Endodermal cell (in vitro differentiated cells): ENCODE results near the gene LINC01488. TPM values are rescaled to one million over a fixed set of nuclear protein-coding genes. Genes with fewer than 3 reads are reported as not detected.
A peak's percentile ranks its signal among the peaks of the same experiment; 100 is the strongest.

Experiments
- DNase-seq: peaks from one replicate; pipeline ENCODE4 v3.0.0-alpha.2; 2017
- H3K27ac ChIP-seq: 2 replicates; pipeline ENCODE4 v1.5.1; 2013; ENCODE audit warnings: mild to moderate bottlenecking, low read depth, low read length, moderate library complexity
- H3K27me3 ChIP-seq: 2 replicates; pipeline ENCODE4 v1.6.1; 2013; ENCODE audit warnings: mild to moderate bottlenecking, low read length, moderate library complexity; ENCODE audit not compliant: insufficient read depth, control insufficient read depth, poor library complexity, severe bottlenecking
- H3K36me3 ChIP-seq: 2 replicates; pipeline ENCODE4 v1.7.0; 2013; ENCODE audit warnings: mild to moderate bottlenecking, low read length, moderate library complexity; ENCODE audit not compliant: control insufficient read depth, insufficient read depth
- H3K4me1 ChIP-seq: one replicate; pipeline ENCODE4 v1.7.0; 2013; ENCODE audit warnings: low read length; ENCODE audit not compliant: control insufficient read depth, insufficient read depth
- H3K4me3 ChIP-seq: 2 replicates; pipeline ENCODE4 v1.5.1; 2013; ENCODE audit warnings: mild to moderate bottlenecking, low read length, moderate library complexity
- H3K9ac ChIP-seq: 2 replicates; pipeline ENCODE4 v1.6.1; 2013; ENCODE audit warnings: mild to moderate bottlenecking, low read length, moderate library complexity; ENCODE audit not compliant: poor library complexity, severe bottlenecking; ENCODE audit errors: extremely low read depth
- H3K9me3 ChIP-seq: 2 replicates; pipeline ENCODE4 v1.6.1; 2013; ENCODE audit warnings: mild to moderate bottlenecking, low read length, moderate library complexity; ENCODE audit not compliant: control insufficient read depth
- H3K27ac Mint-ChIP-seq: 2 replicates; pipeline ENCODE4 v1.8.0; 2020; ENCODE audit warnings: mixed read lengths
- H3K27me3 Mint-ChIP-seq: 2 replicates; pipeline ENCODE4 v1.8.0; 2021; ENCODE audit warnings: mild to moderate bottlenecking, mixed read lengths; ENCODE audit not compliant: insufficient read depth
- H3K36me3 Mint-ChIP-seq: 2 replicates; pipeline ENCODE4 v1.8.0; 2020; ENCODE audit warnings: low read depth, mixed read lengths
- H3K4me1 Mint-ChIP-seq: 2 replicates; pipeline ENCODE4 v1.8.0; 2020; ENCODE audit warnings: mixed read lengths
- H3K4me3 Mint-ChIP-seq: 2 replicates; pipeline ENCODE4 v1.8.0; 2020; ENCODE audit warnings: mild to moderate bottlenecking, moderate library complexity, mixed read lengths
- H3K9me3 Mint-ChIP-seq: 2 replicates; pipeline ENCODE4 v1.8.0; 2020; ENCODE audit warnings: mild to moderate bottlenecking, mixed read lengths
- WGBS, 2 experiments: methylation state at CpG; one replicate each; pipeline versions ENCODE4 v1.1.5 to v1.1.7; 2013; ENCODE audit warnings: missing lambda C conversion rate in 2 of 2, mixed read lengths in 1 of 2; ENCODE audit not compliant: insufficient coverage in 1 of 2, insufficient read length in 1 of 2; 5-methylcytosine and 5-hydroxymethylcytosine counted together
- total RNA-seq, 2 donors: library from RNA; stranded (reverse); fragmentation: NEBNext Ultra II Directional in 1 of 2; extraction: Animal tissue kit (Norgen Biotek cat#: 25700) in 1 of 2; gene quantifications; 2 replicates in 1 of 2; 3 replicates in 1 of 2; pipeline ENCODE4 v1.2.1, GENCODE V29; 2021
- TF ChIP-seq, protein P1 (sequence below): fragments of 200-600 bp; sonication (generic); conservative IDR thresholded peaks from 2 replicates; pipeline ENCODE4 v1.5.0; 2021; ENCODE audit warnings: antibody characterized with exemption, mild to moderate bottlenecking

Gene LINC01488
- total RNA-seq, 2 donors from 2014 or later: not detected

DNA sequence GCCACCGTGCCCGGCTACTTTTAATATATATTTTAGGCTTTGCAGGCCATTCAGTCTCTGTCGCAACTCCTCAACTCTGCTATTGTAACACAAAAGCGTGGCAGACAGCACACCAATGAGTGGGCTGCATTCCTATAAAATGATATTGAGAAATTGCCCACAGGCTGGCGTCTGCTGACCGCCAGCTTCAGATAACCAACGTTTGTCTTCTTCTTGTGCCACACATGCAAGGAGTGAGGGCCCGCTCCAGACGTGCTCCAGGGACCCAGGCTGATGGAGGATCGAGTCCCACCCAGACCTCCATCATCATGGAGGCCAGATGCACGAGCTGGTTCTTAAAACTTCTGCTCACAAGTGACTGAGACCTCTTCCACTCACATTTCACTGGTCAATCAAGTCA is 35.4 kb upstream of the LINC01488 start:
- H3K9me3 ChIP-seq: no peaks in the 10 kb centered on the region
- H3K36me3 Mint-ChIP-seq: no peaks in the 10 kb centered on the region
- peaks cover 21% of the 10 kb centered on the region for H3K4me1 Mint-ChIP-seq
- no peak overlapping the region for H3K4me3 ChIP-seq
- H3K27me3 ChIP-seq: no peaks in the 10 kb centered on the region
- H3K27me3 Mint-ChIP-seq: no peaks in the 10 kb centered on the region
- no peaks in the 10 kb centered on the region for H3K4me1 ChIP-seq
- H3K9ac ChIP-seq: no peak overlapping the region
- H3K9me3 Mint-ChIP-seq: no peaks in the 10 kb centered on the region
- DNase-seq: no peak
- TF ChIP-seq, protein P1, sequence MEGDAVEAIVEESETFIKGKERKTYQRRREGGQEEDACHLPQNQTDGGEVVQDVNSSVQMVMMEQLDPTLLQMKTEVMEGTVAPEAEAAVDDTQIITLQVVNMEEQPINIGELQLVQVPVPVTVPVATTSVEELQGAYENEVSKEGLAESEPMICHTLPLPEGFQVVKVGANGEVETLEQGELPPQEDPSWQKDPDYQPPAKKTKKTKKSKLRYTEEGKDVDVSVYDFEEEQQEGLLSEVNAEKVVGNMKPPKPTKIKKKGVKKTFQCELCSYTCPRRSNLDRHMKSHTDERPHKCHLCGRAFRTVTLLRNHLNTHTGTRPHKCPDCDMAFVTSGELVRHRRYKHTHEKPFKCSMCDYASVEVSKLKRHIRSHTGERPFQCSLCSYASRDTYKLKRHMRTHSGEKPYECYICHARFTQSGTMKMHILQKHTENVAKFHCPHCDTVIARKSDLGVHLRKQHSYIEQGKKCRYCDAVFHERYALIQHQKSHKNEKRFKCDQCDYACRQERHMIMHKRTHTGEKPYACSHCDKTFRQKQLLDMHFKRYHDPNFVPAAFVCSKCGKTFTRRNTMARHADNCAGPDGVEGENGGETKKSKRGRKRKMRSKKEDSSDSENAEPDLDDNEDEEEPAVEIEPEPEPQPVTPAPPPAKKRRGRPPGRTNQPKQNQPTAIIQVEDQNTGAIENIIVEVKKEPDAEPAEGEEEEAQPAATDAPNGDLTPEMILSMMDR: no peak
- WGBS, 2 experiments: 92 to 94% methylated on average over 8 to 11 of the region's 11 CpGs
- no peak overlapping the region for H3K4me3 Mint-ChIP-seq
- H3K36me3 ChIP-seq: no peaks in the 10 kb centered on the region
- H3K27ac Mint-ChIP-seq: no peak overlapping the region
- H3K27ac ChIP-seq: no peak overlapping the region

DNA sequence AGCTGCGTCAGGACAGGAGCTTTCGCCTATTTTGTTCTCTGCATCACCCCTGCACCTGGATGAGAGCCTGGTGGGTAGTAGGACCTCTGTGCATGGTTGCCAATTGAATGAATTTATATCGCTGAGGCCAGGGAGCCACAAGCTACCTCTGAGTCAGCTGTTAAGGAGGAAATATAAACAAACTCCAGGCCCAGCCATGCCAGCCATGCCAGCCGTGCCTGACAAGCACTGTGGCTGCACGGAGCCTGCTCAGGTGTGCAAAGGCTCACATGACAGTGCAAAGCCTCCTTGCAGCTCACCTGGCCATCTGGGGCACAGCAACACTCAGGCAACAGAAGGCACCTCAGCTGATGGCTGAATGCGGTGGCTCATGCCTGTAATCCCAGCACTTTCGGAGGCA is 33.7 kb upstream of the LINC01488 start:
- Mint-ChIP-seq H3K4me1 (peaks cover 12% of the 10 kb centered on the region), H3K36me3 (no peaks in the 10 kb centered on the region)
- WGBS, 2 experiments: 93 to 99% methylated on average over 7 of the region's 7 CpGs

DNA sequence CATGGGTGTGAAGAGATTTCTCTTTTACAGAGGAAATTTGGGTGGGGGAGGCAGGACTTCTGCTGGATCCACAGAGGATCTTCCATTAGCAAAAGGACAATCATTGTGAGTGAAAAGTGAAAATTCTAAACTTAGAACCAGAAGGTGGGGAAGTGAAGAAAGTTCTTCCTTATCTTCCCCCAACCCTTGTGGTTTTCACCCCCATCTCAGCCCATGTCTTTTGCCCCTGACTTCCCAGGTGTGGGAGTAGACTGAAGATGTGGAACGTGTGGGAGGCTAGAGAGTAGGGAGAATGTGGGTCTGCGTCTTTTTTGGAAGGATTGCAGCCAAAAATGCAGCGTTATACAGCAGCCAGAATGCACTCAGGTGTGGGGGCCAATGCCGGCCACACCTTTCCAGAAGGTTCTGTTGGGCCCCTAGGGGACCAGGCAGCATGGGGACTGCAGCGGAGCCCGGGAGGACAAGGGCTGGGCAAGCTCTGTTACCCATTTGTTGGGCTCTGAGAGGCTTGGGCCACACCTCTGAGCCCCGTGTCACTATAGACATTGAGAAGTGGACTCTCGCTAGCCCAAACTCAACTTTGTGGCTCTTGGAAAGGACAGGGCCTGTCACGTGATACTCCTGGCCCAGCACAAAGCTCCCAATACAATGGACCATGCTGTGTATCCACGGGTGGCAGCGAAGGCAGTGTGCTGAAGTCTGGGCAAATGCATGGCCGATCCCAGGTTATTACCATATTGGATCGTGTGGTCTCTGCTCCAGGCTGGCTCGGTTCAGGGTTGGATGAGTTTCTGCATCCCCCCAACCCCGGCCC is 32.8 kb upstream of the LINC01488 start:
- H3K9me3 ChIP-seq: no peaks in the 10 kb centered on the region
- H3K36me3 ChIP-seq: no peaks in the 10 kb centered on the region
- TF ChIP-seq, protein P1: no peak
- no peak overlapping the region for H3K4me3 ChIP-seq
- 87 to 89% methylated on average over 14 to 15 of the region's 15 CpGs for WGBS, 2 experiments
- H3K4me1 Mint-ChIP-seq: peaks cover 11% of the 10 kb centered on the region
- H3K4me3 Mint-ChIP-seq: no peak overlapping the region
- peak overlapping the region; percentile 81 for H3K27ac ChIP-seq
- H3K9me3 Mint-ChIP-seq: no peaks in the 10 kb centered on the region
- no peak overlapping the region for H3K27ac Mint-ChIP-seq
- DNase-seq: no peak
- no peaks in the 10 kb centered on the region for H3K4me1 ChIP-seq
- H3K27me3 Mint-ChIP-seq: no peaks in the 10 kb centered on the region
- no peak overlapping the region for H3K9ac ChIP-seq
- H3K27me3 ChIP-seq: no peaks in the 10 kb centered on the region
- H3K36me3 Mint-ChIP-seq: no peaks in the 10 kb centered on the region

More for the DNA sequence above, 33.7 kb upstream of the LINC01488 start:
- Mint-ChIP-seq H3K9me3 (no peaks in the 10 kb centered on the region), H3K4me3 (no peak overlapping the region), H3K27me3 (no peaks in the 10 kb centered on the region), H3K27ac (no peak overlapping the region)
- Histone ChIP-seq H3K9ac (no peak overlapping the region), H3K4me3 (no peak overlapping the region), H3K4me1 (no peaks in the 10 kb centered on the region), H3K27ac (no peak overlapping the region), H3K9me3 (no peaks in the 10 kb centered on the region), H3K27me3 (no peaks in the 10 kb centered on the region), H3K36me3 (no peaks in the 10 kb centered on the region)
- DNase-seq: no peak
- TF ChIP-seq, protein P1: no peak
